ENCODE results near the gene VAT1L. TPM values are rescaled to one million over a fixed set of nuclear protein-coding genes. Genes with fewer than 3 reads are reported as not detected.

VAT1L gene
- total RNA-seq, 4 donors from 2014 or later = 0.53 to 2.5 (median 0.92) TPM

GRCh38 chr16:78022347-78023060 is 234.1 kb downstream of the VAT1L start, which contains the start of gene CLEC3A:
Gene CLEC3A, plus strand, starts transcription at chr16:78022548. Its CDS starts 79 bp downstream, at chr16:78022627.
- Histone ChIP-seq H3K4me1 (no peaks in the 10 kb centered on the region), H3K36me3 (no peaks in the 10 kb centered on the region), H3K27me3 (no peaks in the 10 kb centered on the region), H3K9me3 (no peaks in the 10 kb centered on the region), H3K27ac (no peak within 1 kb of the TSS), H3K4me3 (no peak within 1 kb of the TSS)
- DNase-seq = no peak
- no peak for TF ChIP-seq POLR2A (IDR thresholded peaks at IDR 0.05)
- no peak for TF ChIP-seq CTCF (IDR thresholded peaks at IDR 0.05)

- Histone ChIP-seq H3K27ac (no peak overlapping the region), H3K4me1 (no peaks in the 10 kb centered on the region), H3K9me3 (no peaks in the 10 kb centered on the region), H3K4me3 (no peak overlapping the region), H3K27me3 (no peaks in the 10 kb centered on the region), H3K36me3 (no peaks in the 10 kb centered on the region)
- TF ChIP-seq POLR2A (IDR thresholded peaks at IDR 0.05) = no peak
- no peak for TF ChIP-seq CTCF (IDR thresholded peaks at IDR 0.05)
- DNase-seq = no peak
These were observed 235.8 kb downstream of the VAT1L start for GRCh38 chr16:78024159-78024558.

GRCh38 chr16:78025631-78026030 is 237.3 kb downstream of the VAT1L start:
- no peak for DNase-seq
- Histone ChIP-seq H3K4me1 (no peaks in the 10 kb centered on the region), H3K4me3 (no peak overlapping the region), H3K36me3 (no peaks in the 10 kb centered on the region), H3K9me3 (no peaks in the 10 kb centered on the region), H3K27me3 (no peaks in the 10 kb centered on the region), H3K27ac (no peak overlapping the region)
- TF ChIP-seq POLR2A (IDR thresholded peaks at IDR 0.05) (no peak), CTCF (IDR thresholded peaks at IDR 0.05) (no peak)

DNA sequence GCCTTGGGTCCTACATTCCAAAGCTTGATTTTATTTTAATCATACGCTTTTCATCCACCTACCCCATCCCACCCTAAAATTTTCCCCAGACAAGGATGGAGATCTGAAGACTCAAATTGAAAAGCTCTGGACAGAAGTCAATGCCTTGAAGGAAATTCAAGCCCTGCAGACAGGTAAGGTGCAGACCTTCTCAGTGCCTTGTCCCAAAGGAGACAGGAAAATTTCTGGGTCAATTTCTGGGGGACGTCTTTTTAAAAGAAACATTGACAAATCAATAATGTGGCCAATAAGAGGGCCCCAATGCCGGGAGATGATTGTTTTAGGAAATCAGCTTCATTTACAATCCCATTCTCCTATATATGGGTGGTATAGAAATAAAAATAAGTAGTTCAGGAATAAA is 239.7 kb downstream of the VAT1L start:
- Histone ChIP-seq H3K4me1 (no peaks in the 10 kb centered on the region), H3K4me3 (no peak overlapping the region), H3K27me3 (no peaks in the 10 kb centered on the region), H3K36me3 (no peaks in the 10 kb centered on the region), H3K9me3 (no peaks in the 10 kb centered on the region), H3K27ac (no peak overlapping the region)
- TF ChIP-seq CTCF (IDR thresholded peaks at IDR 0.05) = no peak
- no peak for TF ChIP-seq POLR2A (IDR thresholded peaks at IDR 0.05)
- no peak for DNase-seq

Other genes starting within 250 kb of the VAT1L start
- gene NUDT7, start 66.0 kb upstream of the VAT1L start, total RNA-seq = 10 to 100 TPM in 2 of 4 donors, 1 to 10 TPM in 2; 5.8 to 14.4 (median 9.1) TPM
- not detected for gene CLEC3A, start 234.0 kb downstream of the VAT1L start, total RNA-seq

All from Peyer's patch (tissue), 4 donors.